ENCODE results near the gene RERE. TPM values are rescaled to one million over a fixed set of nuclear protein-coding genes. Genes with fewer than 3 reads are reported as not detected.

Gene RERE
- total and polyA plus RNA-seq, 2 experiments from 2014 or later = 148 to 170 TPM

- no peaks in the 10 kb centered on the region for H3K27me3 ChIP-seq (ENCODE audit: insufficient read depth)
- Mint-ChIP-seq H3K27ac (peak overlapping the region; percentile 25), H3K4me1 (peaks cover 51% of the 10 kb centered on the region), H3K4me3 (no peak overlapping the region), H3K36me3 (ENCODE audit: low read depth) (peaks cover 4% of the 10 kb centered on the region; the same call in 2 of the 3 replicates), H3K9me3 (no peaks in the 10 kb centered on the region), H3K27me3 (ENCODE audit: insufficient read depth, low read depth, poor library complexity) (peaks cover 12% of the 10 kb centered on the region)
- H3K4me1 ChIP-seq (ENCODE audit: insufficient read depth) = peaks cover 46% of the 10 kb centered on the region
- H3K27ac ChIP-seq (ENCODE audit: low read depth) = 0 out of 2 replicates have a peak overlapping the region, but pooled peaks have one; percentile 35
- DNase-seq (ENCODE audit: low spot score) = no peak
- TF ChIP-seq EZH2 (IDR thresholded peaks at IDR 0.05; ENCODE audit: low read depth, unreplicated experiment) = no peak
- TF ChIP-seq ZNF331 (CRISPR knock-in tag; IDR thresholded peaks at IDR 0.05; ENCODE audit: low read depth) = no peak
- TF ChIP-seq ETS1 (IDR thresholded peaks at IDR 0.05) = no peak
- TF ChIP-seq, protein P1, sequence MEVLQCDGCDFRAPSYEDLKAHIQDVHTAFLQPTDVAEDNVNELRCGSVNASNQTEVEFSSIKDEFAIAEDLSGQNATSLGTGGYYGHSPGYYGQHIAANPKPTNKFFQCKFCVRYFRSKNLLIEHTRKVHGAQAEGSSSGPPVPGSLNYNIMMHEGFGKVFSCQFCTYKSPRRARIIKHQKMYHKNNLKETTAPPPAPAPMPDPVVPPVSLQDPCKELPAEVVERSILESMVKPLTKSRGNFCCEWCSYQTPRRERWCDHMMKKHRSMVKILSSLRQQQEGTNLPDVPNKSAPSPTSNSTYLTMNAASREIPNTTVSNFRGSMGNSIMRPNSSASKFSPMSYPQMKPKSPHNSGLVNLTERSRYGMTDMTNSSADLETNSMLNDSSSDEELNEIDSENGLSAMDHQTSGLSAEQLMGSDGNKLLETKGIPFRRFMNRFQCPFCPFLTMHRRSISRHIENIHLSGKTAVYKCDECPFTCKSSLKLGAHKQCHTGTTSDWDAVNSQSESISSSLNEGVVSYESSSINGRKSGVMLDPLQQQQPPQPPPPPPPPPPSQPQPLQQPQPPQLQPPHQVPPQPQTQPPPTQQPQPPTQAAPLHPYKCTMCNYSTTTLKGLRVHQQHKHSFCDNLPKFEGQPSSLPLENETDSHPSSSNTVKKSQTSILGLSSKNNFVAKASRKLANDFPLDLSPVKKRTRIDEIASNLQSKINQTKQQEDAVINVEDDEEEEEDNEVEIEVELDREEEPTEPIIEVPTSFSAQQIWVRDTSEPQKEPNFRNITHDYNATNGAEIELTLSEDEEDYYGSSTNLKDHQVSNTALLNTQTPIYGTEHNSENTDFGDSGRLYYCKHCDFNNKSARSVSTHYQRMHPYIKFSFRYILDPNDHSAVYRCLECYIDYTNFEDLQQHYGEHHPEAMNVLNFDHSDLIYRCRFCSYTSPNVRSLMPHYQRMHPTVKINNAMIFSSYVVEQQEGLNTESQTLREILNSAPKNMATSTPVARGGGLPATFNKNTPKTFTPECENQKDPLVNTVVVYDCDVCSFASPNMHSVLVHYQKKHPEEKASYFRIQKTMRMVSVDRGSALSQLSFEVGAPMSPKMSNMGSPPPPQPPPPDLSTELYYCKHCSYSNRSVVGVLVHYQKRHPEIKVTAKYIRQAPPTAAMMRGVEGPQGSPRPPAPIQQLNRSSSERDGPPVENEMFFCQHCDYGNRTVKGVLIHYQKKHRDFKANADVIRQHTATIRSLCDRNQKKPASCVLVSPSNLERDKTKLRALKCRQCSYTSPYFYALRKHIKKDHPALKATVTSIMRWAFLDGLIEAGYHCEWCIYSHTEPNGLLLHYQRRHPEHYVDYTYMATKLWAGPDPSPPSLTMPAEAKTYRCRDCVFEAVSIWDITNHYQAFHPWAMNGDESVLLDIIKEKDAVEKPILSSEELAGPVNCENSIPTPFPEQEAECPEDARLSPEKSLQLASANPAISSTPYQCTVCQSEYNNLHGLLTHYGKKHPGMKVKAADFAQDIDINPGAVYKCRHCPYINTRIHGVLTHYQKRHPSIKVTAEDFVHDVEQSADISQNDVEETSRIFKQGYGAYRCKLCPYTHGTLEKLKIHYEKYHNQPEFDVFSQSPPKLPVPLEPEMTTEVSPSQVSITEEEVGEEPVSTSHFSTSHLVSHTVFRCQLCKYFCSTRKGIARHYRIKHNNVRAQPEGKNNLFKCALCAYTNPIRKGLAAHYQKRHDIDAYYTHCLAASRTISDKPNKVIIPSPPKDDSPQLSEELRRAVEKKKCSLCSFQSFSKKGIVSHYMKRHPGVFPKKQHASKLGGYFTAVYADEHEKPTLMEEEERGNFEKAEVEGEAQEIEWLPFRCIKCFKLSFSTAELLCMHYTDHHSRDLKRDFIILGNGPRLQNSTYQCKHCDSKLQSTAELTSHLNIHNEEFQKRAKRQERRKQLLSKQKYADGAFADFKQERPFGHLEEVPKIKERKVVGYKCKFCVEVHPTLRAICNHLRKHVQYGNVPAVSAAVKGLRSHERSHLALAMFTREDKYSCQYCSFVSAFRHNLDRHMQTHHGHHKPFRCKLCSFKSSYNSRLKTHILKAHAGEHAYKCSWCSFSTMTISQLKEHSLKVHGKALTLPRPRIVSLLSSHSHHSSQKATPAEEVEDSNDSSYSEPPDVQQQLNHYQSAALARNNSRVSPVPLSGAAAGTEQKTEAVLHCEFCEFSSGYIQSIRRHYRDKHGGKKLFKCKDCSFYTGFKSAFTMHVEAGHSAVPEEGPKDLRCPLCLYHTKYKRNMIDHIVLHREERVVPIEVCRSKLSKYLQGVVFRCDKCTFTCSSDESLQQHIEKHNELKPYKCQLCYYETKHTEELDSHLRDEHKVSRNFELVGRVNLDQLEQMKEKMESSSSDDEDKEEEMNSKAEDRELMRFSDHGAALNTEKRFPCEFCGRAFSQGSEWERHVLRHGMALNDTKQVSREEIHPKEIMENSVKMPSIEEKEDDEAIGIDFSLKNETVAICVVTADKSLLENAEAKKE (CRISPR knock-in tag; IDR thresholded peaks at IDR 0.05) = no peak
- TF ChIP-seq JUNB (IDR thresholded peaks at IDR 0.05; ENCODE audit: unreplicated experiment) = no peak
- TF ChIP-seq, protein P2, sequence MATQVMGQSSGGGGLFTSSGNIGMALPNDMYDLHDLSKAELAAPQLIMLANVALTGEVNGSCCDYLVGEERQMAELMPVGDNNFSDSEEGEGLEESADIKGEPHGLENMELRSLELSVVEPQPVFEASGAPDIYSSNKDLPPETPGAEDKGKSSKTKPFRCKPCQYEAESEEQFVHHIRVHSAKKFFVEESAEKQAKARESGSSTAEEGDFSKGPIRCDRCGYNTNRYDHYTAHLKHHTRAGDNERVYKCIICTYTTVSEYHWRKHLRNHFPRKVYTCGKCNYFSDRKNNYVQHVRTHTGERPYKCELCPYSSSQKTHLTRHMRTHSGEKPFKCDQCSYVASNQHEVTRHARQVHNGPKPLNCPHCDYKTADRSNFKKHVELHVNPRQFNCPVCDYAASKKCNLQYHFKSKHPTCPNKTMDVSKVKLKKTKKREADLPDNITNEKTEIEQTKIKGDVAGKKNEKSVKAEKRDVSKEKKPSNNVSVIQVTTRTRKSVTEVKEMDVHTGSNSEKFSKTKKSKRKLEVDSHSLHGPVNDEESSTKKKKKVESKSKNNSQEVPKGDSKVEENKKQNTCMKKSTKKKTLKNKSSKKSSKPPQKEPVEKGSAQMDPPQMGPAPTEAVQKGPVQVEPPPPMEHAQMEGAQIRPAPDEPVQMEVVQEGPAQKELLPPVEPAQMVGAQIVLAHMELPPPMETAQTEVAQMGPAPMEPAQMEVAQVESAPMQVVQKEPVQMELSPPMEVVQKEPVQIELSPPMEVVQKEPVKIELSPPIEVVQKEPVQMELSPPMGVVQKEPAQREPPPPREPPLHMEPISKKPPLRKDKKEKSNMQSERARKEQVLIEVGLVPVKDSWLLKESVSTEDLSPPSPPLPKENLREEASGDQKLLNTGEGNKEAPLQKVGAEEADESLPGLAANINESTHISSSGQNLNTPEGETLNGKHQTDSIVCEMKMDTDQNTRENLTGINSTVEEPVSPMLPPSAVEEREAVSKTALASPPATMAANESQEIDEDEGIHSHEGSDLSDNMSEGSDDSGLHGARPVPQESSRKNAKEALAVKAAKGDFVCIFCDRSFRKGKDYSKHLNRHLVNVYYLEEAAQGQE (IDR thresholded peaks at IDR 0.05; ENCODE audit: unreplicated experiment) = no peak
- TF ChIP-seq STAT1 (IDR thresholded peaks at IDR 0.05; ENCODE audit: unreplicated experiment) = no peak
- no peak for TF ChIP-seq POLR2AphosphoS5 (IDR thresholded peaks at IDR 0.05; ENCODE audit: low read depth)
- no peak for TF ChIP-seq ZNF114 (CRISPR knock-in tag; IDR thresholded peaks at IDR 0.05)
- TF ChIP-seq, protein P3, sequence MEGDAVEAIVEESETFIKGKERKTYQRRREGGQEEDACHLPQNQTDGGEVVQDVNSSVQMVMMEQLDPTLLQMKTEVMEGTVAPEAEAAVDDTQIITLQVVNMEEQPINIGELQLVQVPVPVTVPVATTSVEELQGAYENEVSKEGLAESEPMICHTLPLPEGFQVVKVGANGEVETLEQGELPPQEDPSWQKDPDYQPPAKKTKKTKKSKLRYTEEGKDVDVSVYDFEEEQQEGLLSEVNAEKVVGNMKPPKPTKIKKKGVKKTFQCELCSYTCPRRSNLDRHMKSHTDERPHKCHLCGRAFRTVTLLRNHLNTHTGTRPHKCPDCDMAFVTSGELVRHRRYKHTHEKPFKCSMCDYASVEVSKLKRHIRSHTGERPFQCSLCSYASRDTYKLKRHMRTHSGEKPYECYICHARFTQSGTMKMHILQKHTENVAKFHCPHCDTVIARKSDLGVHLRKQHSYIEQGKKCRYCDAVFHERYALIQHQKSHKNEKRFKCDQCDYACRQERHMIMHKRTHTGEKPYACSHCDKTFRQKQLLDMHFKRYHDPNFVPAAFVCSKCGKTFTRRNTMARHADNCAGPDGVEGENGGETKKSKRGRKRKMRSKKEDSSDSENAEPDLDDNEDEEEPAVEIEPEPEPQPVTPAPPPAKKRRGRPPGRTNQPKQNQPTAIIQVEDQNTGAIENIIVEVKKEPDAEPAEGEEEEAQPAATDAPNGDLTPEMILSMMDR (conservative IDR thresholded peaks at IDR 0.05; ENCODE audit: low read depth in 2 of 2) = no peak
- no peak for TF ChIP-seq NANOG (IDR thresholded peaks at IDR 0.05; ENCODE audit: borderline replicate concordance)
- no peak for TF ChIP-seq EZH2phosphoT487 (IDR thresholded peaks at IDR 0.05; ENCODE audit: unreplicated experiment)
- TF ChIP-seq CREB1 (CRISPR knock-in tag; IDR thresholded peaks at IDR 0.05; ENCODE audit: low read depth) = no peak
- H3K9me2 ChIP-seq (ENCODE audit: insufficient read depth) = no peaks in the 10 kb centered on the region
- no peak for ATAC-seq
- no peak overlapping the region for H2AFZ ChIP-seq
- H4K20me1 ChIP-seq (replicated peaks; ENCODE audit: insufficient read depth) = peaks cover 6% of the 10 kb centered on the region; the same call in 1 of the 2 replicates
- H3K36me3 ChIP-seq (ENCODE audit: insufficient read depth) = no peaks in the 10 kb centered on the region
- H3K79me2 ChIP-seq (replicated peaks; ENCODE audit: insufficient read depth) = peaks cover 38% of the 10 kb centered on the region
- H3K4me3 ChIP-seq = no peak overlapping the region
- no peaks in the 10 kb centered on the region; the same call in 1 of the 2 replicates for H3F3A ChIP-seq (replicated peaks; ENCODE audit: low read depth)
- no peak overlapping the region for H3K4me2 ChIP-seq
Measured at GRCh38 chr1:8467308-8467707, 350.1 kb downstream of the RERE start.
